HTR-8/SVneo (cell line): ENCODE results near the gene RPL10L.

Experiments
- DNase-seq: peaks from one replicate; pipeline ENCODE4 v3.0.0; 2011; ENCODE audit warnings: low spot score, mixed read lengths; ENCODE audit not compliant: insufficient read length
- FAIRE-seq: peaks from 2 replicates; lab custom pipeline; 2011; peaks lifted over from hg19 to GRCh38; lab: Jason Lieb, UNC

Gene RPL10L

DNA sequence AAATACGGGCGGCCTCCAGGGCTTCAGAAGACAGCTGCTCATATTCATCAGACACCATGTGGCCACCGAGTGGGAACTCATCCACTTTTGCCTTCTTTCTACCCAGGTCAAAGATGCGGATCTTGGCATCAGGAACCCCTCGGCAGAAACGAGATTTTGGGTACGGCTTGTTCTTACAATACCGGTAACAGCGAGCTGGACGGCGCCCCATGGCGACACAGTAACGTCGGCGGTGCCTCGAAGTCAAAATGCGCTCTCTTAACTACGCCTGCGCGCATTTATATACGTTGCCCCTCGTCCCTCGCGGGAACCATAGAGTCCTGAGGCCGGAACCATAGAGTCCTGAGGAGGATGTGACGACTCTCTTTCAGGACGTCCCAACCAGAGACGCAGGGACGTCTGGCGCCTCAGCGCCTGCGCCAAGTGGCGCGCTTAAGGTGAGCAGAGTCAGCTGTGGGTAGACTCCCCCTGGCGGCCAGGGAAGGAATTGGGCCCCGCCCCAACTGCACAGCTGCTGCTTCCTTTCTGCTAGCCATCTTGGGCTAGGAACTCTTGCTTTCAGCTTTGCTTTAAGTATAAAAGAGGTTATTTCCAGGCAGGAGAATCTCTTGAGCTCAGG, at the start of gene RPL10L:
RPL10L (minus strand) TSS at position 256 of the 619 bp plus-strand sequence; CDS start at position 211, 45 bp downstream.
- FAIRE-seq (no peak), DNase-seq (no peak)

- DNase-seq (no peak), FAIRE-seq (no peak)
These were observed 40.2 kb upstream of the RPL10L start for GRCh38 chr14:46691819-46692218.

DNA sequence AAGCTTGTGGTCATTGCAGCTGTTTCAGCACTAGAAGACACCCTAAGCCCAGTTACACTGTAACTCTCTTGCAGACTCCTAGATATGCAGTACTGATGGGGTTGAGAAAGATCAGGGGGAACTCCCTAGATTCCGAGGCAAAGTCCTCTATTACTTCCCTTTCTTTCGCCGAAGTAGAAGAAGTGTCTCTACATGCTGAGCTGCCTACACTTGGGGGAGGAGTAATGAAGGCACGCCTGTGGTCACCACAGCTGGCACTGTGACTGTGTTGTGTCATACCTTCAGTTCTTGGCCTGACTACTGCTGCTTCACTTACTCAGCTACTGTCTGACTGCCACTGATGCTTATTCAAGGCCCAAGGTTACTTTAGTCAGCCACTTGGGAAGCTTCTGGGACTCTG, 35.1 kb upstream of the RPL10L start:
- no peak for FAIRE-seq
- DNase-seq, result no peak

GRCh38 chr14:46672128-46672527, 20.5 kb upstream of the RPL10L start:
- DNase-seq (no peak), FAIRE-seq (no peak)

DNA sequence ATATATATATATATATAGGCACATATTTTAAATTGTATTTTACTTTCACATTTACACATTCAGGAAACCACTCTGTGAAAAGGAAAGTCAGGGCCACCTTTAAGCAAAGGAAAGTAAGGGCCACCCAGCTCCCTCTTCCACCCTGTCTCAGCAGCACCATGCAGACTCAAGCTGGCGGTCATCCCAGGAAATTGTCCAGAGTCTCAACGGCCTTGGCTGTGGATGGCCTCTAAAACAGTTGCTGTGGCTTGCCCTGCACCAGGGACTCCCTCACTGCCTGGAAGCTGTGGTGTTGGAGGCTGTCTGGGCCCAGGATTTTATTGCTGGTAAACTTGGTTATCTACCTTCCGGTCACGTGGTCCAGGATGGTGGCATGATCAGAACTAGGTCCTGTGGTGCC, 11.8 kb upstream of the RPL10L start:
- FAIRE-seq, result no peak
- no peak for DNase-seq

DNA sequence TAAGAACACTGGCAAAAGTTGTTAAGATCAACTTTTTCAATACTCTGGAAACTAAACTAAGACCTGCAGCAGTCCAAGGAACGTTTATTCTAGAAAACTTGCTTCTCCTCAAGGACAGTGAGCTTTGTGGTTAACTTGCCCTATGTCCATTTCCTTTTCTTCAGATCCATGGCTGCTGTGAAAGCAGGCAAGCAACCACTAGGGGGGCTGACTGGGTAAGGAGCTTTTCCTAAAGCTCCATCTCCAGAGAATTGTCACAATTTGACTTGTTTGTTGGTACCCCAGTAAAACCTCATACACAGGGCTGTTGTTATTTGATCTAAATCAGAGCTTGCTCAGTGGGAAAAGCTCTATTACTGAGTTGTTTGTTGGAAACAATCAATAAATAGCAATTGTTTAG, 10.1 kb upstream of the RPL10L start:
- no peak for FAIRE-seq
- no peak for DNase-seq

- FAIRE-seq, result no peak
- no peak for DNase-seq
These were observed 1.6 kb upstream of the RPL10L start for GRCh38 chr14:46653031-46653755.

- no peak for FAIRE-seq
- no peak for DNase-seq
These were observed 4.8 kb downstream of the RPL10L start for GRCh38 chr14:46646796-46647195.

DNA sequence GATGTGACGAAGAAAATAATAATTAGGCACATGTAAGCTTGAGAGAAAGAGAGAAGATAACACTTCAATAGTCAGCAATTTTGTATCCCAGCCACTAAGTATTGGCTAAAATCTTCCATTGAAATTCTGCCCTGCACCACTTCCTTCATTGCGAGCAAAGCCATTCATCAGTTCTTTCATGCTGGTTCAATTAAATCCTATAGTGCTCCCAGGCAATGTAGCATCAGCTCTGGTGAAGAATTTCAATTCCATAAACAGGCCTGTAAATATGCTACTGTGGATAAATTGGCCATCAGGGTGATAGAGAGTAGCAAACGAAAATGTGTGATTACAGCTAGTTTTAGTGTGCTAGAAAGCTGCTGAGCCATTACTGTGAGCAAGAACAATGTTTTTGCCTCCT, 24.7 kb downstream of the RPL10L start:
- no peak for DNase-seq
- FAIRE-seq, result no peak
